ENCODE results near the gene LSM7.
"Not testable (repeated sequence)": the region's sequence is repeated elsewhere in the genome, so short reads cannot be mapped to it uniquely, and the experiment has no call there.

Gene LSM7

DNA sequence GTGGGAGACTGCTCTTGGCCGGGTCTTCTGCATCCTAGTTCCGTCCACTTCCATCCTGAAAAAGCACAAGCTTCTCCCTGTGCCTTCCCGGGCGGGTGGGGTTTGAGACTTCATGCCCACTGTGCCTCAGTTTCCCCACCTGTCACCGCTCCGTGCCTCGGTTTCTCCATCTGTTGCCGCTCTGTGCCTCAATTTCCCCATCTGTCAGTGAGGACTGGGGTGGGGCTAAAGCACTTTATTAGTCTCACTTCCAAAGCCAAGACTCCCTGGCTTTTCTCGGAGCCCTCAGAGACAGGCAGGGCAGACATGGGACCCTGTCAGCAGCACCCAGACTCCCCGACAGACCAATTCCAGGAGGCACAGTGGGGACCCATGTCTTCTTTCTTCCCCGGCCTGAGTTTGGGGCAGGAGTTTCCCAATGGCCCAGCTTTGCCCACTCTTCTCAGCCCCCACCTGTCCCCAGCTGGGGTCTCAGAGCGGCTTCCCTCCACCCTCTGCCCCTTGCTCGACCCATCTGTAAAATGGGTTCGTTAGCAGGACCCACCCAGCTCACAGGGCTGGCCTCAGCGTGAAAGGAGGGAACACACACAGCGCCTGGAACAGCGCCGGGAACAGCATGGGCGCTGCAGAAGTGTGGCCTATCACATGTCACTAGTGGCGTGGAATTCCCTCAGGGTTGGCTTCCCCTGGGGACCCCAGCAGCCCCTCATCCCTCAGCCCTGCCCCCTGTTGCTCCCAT is 41.8 kb downstream of the LSM7 start:
- H3K27ac ChIP-seq (ENCODE audit: insufficient read depth, low read depth, low read length, poor library complexity, severe bottlenecking) = no peak overlapping the region
- H3K36me3 ChIP-seq (ENCODE audit: control insufficient read depth, insufficient read depth, low read length) = no peaks in the 10 kb centered on the region
- 88 to 89% methylated on average over 20 of the region's 20 CpGs for WGBS, 2 experiments
- no peak overlapping the region for H3K4me3 ChIP-seq (ENCODE audit: insufficient read depth, low read depth, low read length)
- H3K9me3 ChIP-seq (ENCODE audit: control insufficient read depth, low read length) = no peaks in the 10 kb centered on the region
- peaks cover 86% of the 10 kb centered on the region for H3K27me3 ChIP-seq (ENCODE audit: control insufficient read depth, insufficient read depth, low read length, poor library complexity, severe bottlenecking)
- peaks cover 15% of the 10 kb centered on the region for H3K4me1 ChIP-seq (ENCODE audit: control insufficient read depth, insufficient read depth, low read length)

DNA sequence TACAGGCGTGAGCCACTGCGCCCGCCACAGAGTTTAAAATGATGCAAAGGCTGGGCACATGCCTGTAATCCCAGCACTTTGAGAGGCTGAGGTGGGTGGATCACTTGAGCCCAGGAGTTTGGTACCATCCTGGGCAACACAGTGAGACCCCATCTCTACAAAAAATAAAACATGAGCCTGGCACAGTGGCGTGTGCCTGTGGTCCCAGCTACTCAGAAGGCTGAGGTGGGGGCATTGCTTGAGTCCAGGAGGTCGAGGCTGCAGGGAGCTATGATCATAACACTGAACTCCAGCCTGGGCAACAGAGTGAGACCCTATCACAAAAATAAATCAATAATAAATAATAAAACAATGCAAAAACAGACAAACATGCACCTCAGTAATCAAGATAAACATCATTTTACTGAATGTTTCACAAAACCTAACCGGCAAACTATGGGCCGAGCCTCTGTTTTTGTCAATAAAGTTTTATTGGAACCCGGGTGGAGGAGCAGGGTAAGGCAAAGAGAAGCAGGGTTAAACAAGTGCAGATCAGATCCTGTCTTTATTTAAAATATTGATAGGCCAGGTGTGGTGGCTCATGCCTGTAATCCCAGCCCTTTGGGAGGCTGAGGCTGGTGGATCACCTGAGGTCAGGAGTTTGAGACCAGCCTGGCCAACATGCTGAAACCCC is 44.4 kb downstream of the LSM7 start:
- Histone ChIP-seq H3K36me3 (ENCODE audit: control insufficient read depth, insufficient read depth, low read length) (no peaks in the 10 kb centered on the region), H3K27ac (ENCODE audit: insufficient read depth, low read depth, low read length, poor library complexity, severe bottlenecking) (no peak overlapping the region), H3K9me3 (ENCODE audit: control insufficient read depth, low read length) (no peaks in the 10 kb centered on the region), H3K4me1 (ENCODE audit: control insufficient read depth, insufficient read depth, low read length) (peaks cover 10% of the 10 kb centered on the region), H3K27me3 (ENCODE audit: control insufficient read depth, insufficient read depth, low read length, poor library complexity, severe bottlenecking) (peaks cover 61% of the 10 kb centered on the region), H3K4me3 (ENCODE audit: insufficient read depth, low read depth, low read length) (no peak overlapping the region)
- 90 to 93% methylated on average over 8 of the region's 8 CpGs for WGBS, 2 experiments

DNA sequence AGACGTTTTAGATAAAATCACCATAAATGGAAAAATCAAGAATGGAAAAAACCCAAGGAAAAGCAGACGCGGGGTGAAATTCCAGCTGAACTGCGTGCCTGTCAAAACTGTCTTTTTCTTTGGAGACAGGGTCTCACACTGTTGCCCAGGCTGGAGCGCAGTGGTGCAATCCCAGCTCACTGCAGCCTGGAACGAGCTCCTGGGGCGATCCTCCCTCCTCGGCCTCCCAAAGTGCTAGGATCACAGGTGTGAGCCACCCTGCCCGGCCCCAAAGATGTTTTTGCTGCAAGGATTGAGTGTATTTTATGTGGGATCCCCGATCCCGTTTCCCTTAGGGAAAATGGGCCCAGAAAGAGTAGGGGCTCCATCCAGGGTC is 45.5 kb downstream of the LSM7 start:
- no peaks in the 10 kb centered on the region for H3K36me3 ChIP-seq (ENCODE audit: control insufficient read depth, insufficient read depth, low read length)
- WGBS, 2 experiments = 63 to 64% methylated on average over 11 of the region's 11 CpGs
- H3K4me3 ChIP-seq (ENCODE audit: insufficient read depth, low read depth, low read length) = no peak overlapping the region
- no peaks in the 10 kb centered on the region for H3K9me3 ChIP-seq (ENCODE audit: control insufficient read depth, low read length)
- no peak overlapping the region for H3K27ac ChIP-seq (ENCODE audit: insufficient read depth, low read depth, low read length, poor library complexity, severe bottlenecking)
- H3K27me3 ChIP-seq (ENCODE audit: control insufficient read depth, insufficient read depth, low read length, poor library complexity, severe bottlenecking) = peaks cover 50% of the 10 kb centered on the region
- H3K4me1 ChIP-seq (ENCODE audit: control insufficient read depth, insufficient read depth, low read length) = peaks cover 10% of the 10 kb centered on the region

- Histone ChIP-seq H3K9me3 (ENCODE audit: control insufficient read depth, low read length) (no peaks in the 10 kb centered on the region), H3K4me1 (ENCODE audit: control insufficient read depth, insufficient read depth, low read length) (peaks cover 10% of the 10 kb centered on the region), H3K4me3 (ENCODE audit: insufficient read depth, low read depth, low read length) (no peak within 1 kb of the TSS), H3K36me3 (ENCODE audit: control insufficient read depth, insufficient read depth, low read length) (no peaks in the 10 kb centered on the region), H3K27ac (ENCODE audit: insufficient read depth, low read depth, low read length, poor library complexity, severe bottlenecking) (no peak within 1 kb of the TSS), H3K27me3 (ENCODE audit: control insufficient read depth, insufficient read depth, low read length, poor library complexity, severe bottlenecking) (peaks cover 44% of the 10 kb centered on the region)
- 5 to 8% methylated on average over 41 of the region's 41 CpGs for WGBS, 2 experiments
Observed at GRCh38 chr19:2282062-2282861, 46.1 kb downstream of the LSM7 start, which contains the start of gene PEAK3. Gene PEAK3, minus strand, starts transcription at chr19:2282175. Its CDS starts 1,244 bp downstream, at chr19:2280931.

GRCh38 chr19:2281265-2282061 is 46.9 kb downstream of the LSM7 start:
- H3K27ac ChIP-seq (ENCODE audit: insufficient read depth, low read depth, low read length, poor library complexity, severe bottlenecking); H3K4me1 ChIP-seq (ENCODE audit: control insufficient read depth, insufficient read depth, low read length); H3K36me3 ChIP-seq (ENCODE audit: control insufficient read depth, insufficient read depth, low read length); H3K4me3 ChIP-seq (ENCODE audit: insufficient read depth, low read depth, low read length); H3K9me3 ChIP-seq (ENCODE audit: control insufficient read depth, low read length): not testable (repeated sequence)
- WGBS, 2 experiments = 31 to 35% methylated on average over 15 to 16 of the region's 16 CpGs
- H3K27me3 ChIP-seq (ENCODE audit: control insufficient read depth, insufficient read depth, low read length, poor library complexity, severe bottlenecking) = peaks cover 36% of the 10 kb centered on the region

DNA sequence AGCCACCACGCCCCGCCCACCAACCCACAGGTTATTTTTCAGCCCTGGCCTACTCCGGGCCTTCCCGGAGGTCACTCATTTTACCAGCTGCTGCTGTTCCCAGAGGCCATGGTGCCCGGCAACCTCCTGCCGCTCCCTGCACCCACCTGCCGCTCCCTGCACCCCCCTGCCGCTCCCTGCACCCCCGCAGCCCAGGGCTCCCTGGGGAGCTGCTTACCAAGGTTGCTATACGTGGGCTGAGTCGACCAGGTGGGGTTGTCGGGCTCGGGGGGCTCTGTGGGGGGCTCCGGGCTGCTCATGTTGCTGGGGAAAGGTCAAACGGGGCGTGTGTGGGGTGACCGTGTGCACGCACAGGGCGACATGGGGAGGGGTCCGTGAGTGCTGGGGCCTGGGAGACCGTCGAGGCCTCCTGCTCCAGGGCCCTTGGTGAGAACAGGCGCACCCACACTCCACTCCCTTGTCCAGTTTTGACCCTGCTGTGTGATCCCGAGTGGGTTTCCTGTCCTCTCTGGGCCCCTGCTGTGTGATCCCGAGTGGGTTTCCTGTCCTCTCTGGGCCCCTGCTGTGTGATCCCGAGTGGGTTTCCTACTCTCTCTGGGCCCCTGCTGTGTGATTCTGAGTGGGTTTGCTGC is 47.6 kb downstream of the LSM7 start:
- Histone ChIP-seq H3K9me3 (ENCODE audit: control insufficient read depth, low read length) (no peaks in the 10 kb centered on the region), H3K4me1 (ENCODE audit: control insufficient read depth, insufficient read depth, low read length) (peaks cover 10% of the 10 kb centered on the region), H3K27ac (ENCODE audit: insufficient read depth, low read depth, low read length, poor library complexity, severe bottlenecking) (no peak overlapping the region), H3K36me3 (ENCODE audit: control insufficient read depth, insufficient read depth, low read length) (no peaks in the 10 kb centered on the region), H3K4me3 (ENCODE audit: insufficient read depth, low read depth, low read length) (no peak overlapping the region), H3K27me3 (ENCODE audit: control insufficient read depth, insufficient read depth, low read length, poor library complexity, severe bottlenecking) (peaks cover 30% of the 10 kb centered on the region)
- 81 to 82% methylated on average over 26 of the region's 26 CpGs for WGBS, 2 experiments

GRCh38 chr19:2278459-2279158 is 49.8 kb downstream of the LSM7 start:
- Histone ChIP-seq H3K4me3 (ENCODE audit: insufficient read depth, low read depth, low read length) (no peak overlapping the region), H3K9me3 (ENCODE audit: control insufficient read depth, low read length) (no peaks in the 10 kb centered on the region), H3K4me1 (ENCODE audit: control insufficient read depth, insufficient read depth, low read length) (peaks cover 10% of the 10 kb centered on the region), H3K27me3 (ENCODE audit: control insufficient read depth, insufficient read depth, low read length, poor library complexity, severe bottlenecking) (peaks cover 20% of the 10 kb centered on the region), H3K27ac (ENCODE audit: insufficient read depth, low read depth, low read length, poor library complexity, severe bottlenecking) (no peak overlapping the region), H3K36me3 (ENCODE audit: control insufficient read depth, insufficient read depth, low read length) (no peaks in the 10 kb centered on the region)
- WGBS, 2 experiments = 92 to 94% methylated on average over 33 of the region's 33 CpGs

- Histone ChIP-seq H3K27ac (ENCODE audit: insufficient read depth, low read depth, low read length, poor library complexity, severe bottlenecking) (no peak overlapping the region), H3K4me1 (ENCODE audit: control insufficient read depth, insufficient read depth, low read length) (peaks cover 9% of the 10 kb centered on the region), H3K9me3 (ENCODE audit: control insufficient read depth, low read length) (no peaks in the 10 kb centered on the region), H3K27me3 (ENCODE audit: control insufficient read depth, insufficient read depth, low read length, poor library complexity, severe bottlenecking) (peaks cover 7% of the 10 kb centered on the region), H3K36me3 (ENCODE audit: control insufficient read depth, insufficient read depth, low read length) (no peaks in the 10 kb centered on the region), H3K4me3 (ENCODE audit: insufficient read depth, low read depth, low read length) (no peak overlapping the region)
- WGBS, 2 experiments = 88 to 90% methylated on average over 9 of the region's 9 CpGs
Observed at GRCh38 chr19:2277138-2277537, 51.2 kb downstream of the LSM7 start.

GRCh38 chr19:2276429-2276986 is 51.9 kb downstream of the LSM7 start:
- H3K36me3 ChIP-seq (ENCODE audit: control insufficient read depth, insufficient read depth, low read length) = peaks cover 6% of the 10 kb centered on the region
- H3K27ac ChIP-seq (ENCODE audit: insufficient read depth, low read depth, low read length, poor library complexity, severe bottlenecking) = no peak overlapping the region
- no peaks in the 10 kb centered on the region for H3K9me3 ChIP-seq (ENCODE audit: control insufficient read depth, low read length)
- no peak overlapping the region for H3K4me3 ChIP-seq (ENCODE audit: insufficient read depth, low read depth, low read length)
- peaks cover 1% of the 10 kb centered on the region for H3K27me3 ChIP-seq (ENCODE audit: control insufficient read depth, insufficient read depth, low read length, poor library complexity, severe bottlenecking)
- peaks cover 10% of the 10 kb centered on the region for H3K4me1 ChIP-seq (ENCODE audit: control insufficient read depth, insufficient read depth, low read length)
- WGBS, 2 experiments = 94 to 96% methylated on average over 28 of the region's 28 CpGs
